ENCODE results near the gene ANKRD22. TPM values are rescaled to one million over a fixed set of nuclear protein-coding genes. Genes with fewer than 3 reads are reported as not detected.

ANKRD22 gene
- total and polyA plus RNA-seq, 2 of the 8 experiments (the other 6 are each of a cell fraction or from before 2014, with no cell fraction given) = 0.68 TPM; not detected in 1

Other genes starting within 250 kb of the ANKRD22 start
- not detected in 2 replicates for gene LIPF, start 187.4 kb downstream of the ANKRD22 start, total RNA-seq (2021; fragmentation: NEBNext Ultra II Directional; extraction: Animal tissue kit (Norgen Biotek cat#: 25700))
- not detected in 2 replicates for gene LIPF, start 187.4 kb downstream of the ANKRD22 start, polyA plus RNA-seq (2011; rRNA removed)
- not detected in 2 replicates for gene LIPK, start 145.6 kb downstream of the ANKRD22 start, total RNA-seq (2021; fragmentation: NEBNext Ultra II Directional; extraction: Animal tissue kit (Norgen Biotek cat#: 25700))
- not detected in 2 replicates for gene LIPK, start 145.6 kb downstream of the ANKRD22 start, polyA plus RNA-seq (2011; rRNA removed)
- gene LIPN, start 91.8 kb downstream of the ANKRD22 start, total RNA-seq (2021; fragmentation: NEBNext Ultra II Directional; extraction: Animal tissue kit (Norgen Biotek cat#: 25700)) = not detected in 2 replicates
- not detected in 2 replicates for gene LIPN, start 91.8 kb downstream of the ANKRD22 start, polyA plus RNA-seq (2011; rRNA removed)
- not detected in 2 replicates for gene LIPM, start 49.1 kb downstream of the ANKRD22 start, total RNA-seq (2021; fragmentation: NEBNext Ultra II Directional; extraction: Animal tissue kit (Norgen Biotek cat#: 25700))
- not detected in 2 replicates for gene LIPM, start 49.1 kb downstream of the ANKRD22 start, polyA plus RNA-seq (2011; rRNA removed)
- gene STAMBPL1, start 28.4 kb upstream of the ANKRD22 start, total RNA-seq (2021; fragmentation: NEBNext Ultra II Directional; extraction: Animal tissue kit (Norgen Biotek cat#: 25700)) = 5.5 and 6.5 TPM in 2 replicates
- gene STAMBPL1, start 28.4 kb upstream of the ANKRD22 start, polyA plus RNA-seq (2011; rRNA removed) = 5.5 and 8.1 TPM in 2 replicates
- 2.0 and 3.5 TPM in 2 replicates for gene ACTA2, start 100.9 kb upstream of the ANKRD22 start, total RNA-seq (2021; fragmentation: NEBNext Ultra II Directional; extraction: Animal tissue kit (Norgen Biotek cat#: 25700))
- gene ACTA2, start 100.9 kb upstream of the ANKRD22 start, polyA plus RNA-seq (2011; rRNA removed) = 8.7 and 8.9 TPM in 2 replicates
- 4.0 and 5.4 TPM in 2 replicates for gene FAS, start 139.0 kb upstream of the ANKRD22 start, total RNA-seq (2021; fragmentation: NEBNext Ultra II Directional; extraction: Animal tissue kit (Norgen Biotek cat#: 25700))
- gene FAS, start 139.0 kb upstream of the ANKRD22 start, polyA plus RNA-seq (2011; rRNA removed) = 3.7 and 6.7 TPM in 2 replicates